GM23248 (cell line): Measurements from ENCODE around the gene APOD.
"Not testable (repeated sequence)": the region's sequence is repeated elsewhere in the genome, so short reads cannot be mapped to it uniquely, and the experiment has no call there.

Experiments
- EZH2 ChIP-seq: fragments of 200-600 bp; sonication (generic); IDR thresholded peaks from 2 replicates; pipeline ENCODE4 v1.6.1; 2018; ENCODE audit warnings: antibody characterized with exemption, mild to moderate bottlenecking; ENCODE audit not compliant: insufficient read depth, poor library complexity, severe bottlenecking
- EZH2phosphoT487 ChIP-seq: fragments of 200-600 bp; sonication (generic); IDR thresholded peaks from 2 replicates; pipeline ENCODE4 v1.6.1; 2018; ENCODE audit warnings: antibody characterized with exemption, moderate library complexity, mild to moderate bottlenecking, low read depth; ENCODE audit not compliant: insufficient read depth

GRCh38 chr3:195599516-195599915, 15.8 kb upstream of the APOD start:
- not testable (repeated sequence) for TF ChIP-seq EZH2, EZH2phosphoT487
